GM12878 (cell line): Measurements from ENCODE around the gene CCDC51. TPM values are rescaled to one million over a fixed set of nuclear protein-coding genes. Genes with fewer than 3 reads are reported as not detected.

Experiments used
- ATF7 ChIP-seq: fragments of 450-650 bp; IDR thresholded peaks from 2 replicates; pipeline ENCODE4 v1.6.1; 2016; ENCODE audit warnings: low read depth, mild to moderate bottlenecking
- BCLAF1 ChIP-seq: fragments of 450-650 bp; IDR thresholded peaks from 2 replicates; pipeline ENCODE4 v1.6.1; 2017; ENCODE audit warnings: antibody characterized with exemption, mild to moderate bottlenecking, moderate library complexity
- BHLHE40 ChIP-seq, 2 experiments: fragments of 450-650 bp in 1 of 2; IDR thresholded peaks; 2 replicates each; pipeline ENCODE4 v1.6.1; 2011 to 2017; ENCODE audit warnings: low read depth in 2 of 2, borderline replicate concordance in 1 of 2, improper control_type of control experiment in 1 of 2, low read length in 1 of 2, mild to moderate bottlenecking in 1 of 2
- CBX5 ChIP-seq: sonication (generic); IDR thresholded peaks from 2 replicates; pipeline ENCODE4 v1.6.1; 2016; ENCODE audit warnings: low read depth, moderate library complexity, mild to moderate bottlenecking, inconsistent platforms
- RBBP5 ChIP-seq: fragments of 200-600 bp; sonication (generic); conservative IDR thresholded peaks from 2 replicates; pipeline ENCODE4 v1.6.1; 2016
- RUNX3 ChIP-seq: IDR thresholded peaks from 2 replicates; pipeline ENCODE4 v1.6.1; 2012; ENCODE audit warnings: low read length, inconsistent platforms
- WRNIP1 ChIP-seq: IDR thresholded peaks from 2 replicates; pipeline ENCODE4 v1.6.1; 2011; ENCODE audit warnings: low read depth, low read length, improper control_type of control experiment, borderline replicate concordance
- ZNF384 ChIP-seq: IDR thresholded peaks from 2 replicates; pipeline ENCODE4 v1.6.1; 2012; ENCODE audit warnings: low read depth, mild to moderate bottlenecking, low read length, improper control_type of control experiment, borderline replicate concordance
- ZSCAN29 ChIP-seq: fragments of 450-650 bp; IDR thresholded peaks from 2 replicates; pipeline ENCODE4 v1.6.1; 2017; ENCODE audit warnings: mild to moderate bottlenecking, moderate library complexity
- polyA plus RNA-seq, 11 experiments: library from polyadenylated mRNA; depleted of rRNA in 4 of 11; unstranded in 6 of 11; stranded (reverse) in 5 of 11; fragments of >200 nt; fragmentation: Nextera tagmentation in 4 of 11; fragmentation: Illumina TruSeq in 1 of 11; extraction: Ambion mirVana in 4 of 11; extraction: Trizol in 1 of 11; gene quantifications; 1 replicate in 1 of 11; 2 replicates in 10 of 11; pipeline versions ENCODE4 v1.2.1 to v1.2.3, GENCODE V29; 2011 to 2016; ENCODE audit warnings: inconsistent platforms in 2 of 11, missing spikeins in 2 of 11, low read depth in 1 of 11
- total RNA-seq, 4 experiments: library from RNA; depleted of rRNA in 3 of 4; stranded (reverse); fragments of >200 nt in 3 of 4; fragmentation: Illumina TruSeq in 1 of 4; extraction: Trizol in 1 of 4; gene quantifications; 2 replicates each; pipeline versions ENCODE4 v1.2.1 to v1.2.3, GENCODE V29; 2013 to 2021
- TF ChIP-seq, protein P1 (sequence below): IDR thresholded peaks from 2 replicates; pipeline ENCODE4 v1.6.1; 2012; ENCODE audit warnings: improper control_type of control experiment, low read depth, low read length; ENCODE audit not compliant: insufficient replicate concordance
- TF ChIP-seq, protein P2 (sequence below): IDR thresholded peaks from 2 replicates; pipeline ENCODE4 v1.6.1; 2012; ENCODE audit warnings: low read depth, low read length, improper control_type of control experiment

Gene CCDC51
- total and polyA plus RNA-seq, 10 of the 15 experiments (the other 5 are each of a cell fraction or from before 2014, with no cell fraction given) = 10.6 to 54.9 (median 28.5) TPM

DNA sequence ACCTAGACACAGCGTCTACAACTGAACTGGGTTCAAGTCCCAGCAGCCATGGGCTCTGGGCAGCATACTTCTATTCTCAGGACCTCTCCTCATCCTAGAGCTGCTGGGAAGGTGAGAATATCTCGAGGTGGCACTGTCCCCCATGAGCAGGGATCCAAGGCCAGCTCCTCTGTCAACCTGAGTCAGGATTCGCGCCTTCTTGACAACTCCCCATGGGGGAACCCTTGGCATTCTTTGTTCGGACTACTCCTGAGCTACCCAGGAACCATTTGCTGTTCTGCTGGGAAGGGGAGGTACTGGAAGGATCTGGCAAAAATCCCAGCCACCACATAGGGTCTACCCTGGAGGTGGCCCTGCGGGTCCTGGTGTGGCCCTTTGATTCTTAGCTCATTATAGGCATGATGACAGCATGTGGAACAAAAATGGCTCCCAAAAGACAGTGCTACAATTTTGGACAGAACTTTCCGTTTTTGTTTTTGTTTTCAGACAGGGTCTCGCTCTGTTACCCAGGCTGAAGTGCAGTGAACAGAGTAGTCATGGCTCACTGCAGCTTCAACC lies 32.3 kb downstream of the CCDC51 start (continued):
- TF ChIP-seq, protein P1, sequence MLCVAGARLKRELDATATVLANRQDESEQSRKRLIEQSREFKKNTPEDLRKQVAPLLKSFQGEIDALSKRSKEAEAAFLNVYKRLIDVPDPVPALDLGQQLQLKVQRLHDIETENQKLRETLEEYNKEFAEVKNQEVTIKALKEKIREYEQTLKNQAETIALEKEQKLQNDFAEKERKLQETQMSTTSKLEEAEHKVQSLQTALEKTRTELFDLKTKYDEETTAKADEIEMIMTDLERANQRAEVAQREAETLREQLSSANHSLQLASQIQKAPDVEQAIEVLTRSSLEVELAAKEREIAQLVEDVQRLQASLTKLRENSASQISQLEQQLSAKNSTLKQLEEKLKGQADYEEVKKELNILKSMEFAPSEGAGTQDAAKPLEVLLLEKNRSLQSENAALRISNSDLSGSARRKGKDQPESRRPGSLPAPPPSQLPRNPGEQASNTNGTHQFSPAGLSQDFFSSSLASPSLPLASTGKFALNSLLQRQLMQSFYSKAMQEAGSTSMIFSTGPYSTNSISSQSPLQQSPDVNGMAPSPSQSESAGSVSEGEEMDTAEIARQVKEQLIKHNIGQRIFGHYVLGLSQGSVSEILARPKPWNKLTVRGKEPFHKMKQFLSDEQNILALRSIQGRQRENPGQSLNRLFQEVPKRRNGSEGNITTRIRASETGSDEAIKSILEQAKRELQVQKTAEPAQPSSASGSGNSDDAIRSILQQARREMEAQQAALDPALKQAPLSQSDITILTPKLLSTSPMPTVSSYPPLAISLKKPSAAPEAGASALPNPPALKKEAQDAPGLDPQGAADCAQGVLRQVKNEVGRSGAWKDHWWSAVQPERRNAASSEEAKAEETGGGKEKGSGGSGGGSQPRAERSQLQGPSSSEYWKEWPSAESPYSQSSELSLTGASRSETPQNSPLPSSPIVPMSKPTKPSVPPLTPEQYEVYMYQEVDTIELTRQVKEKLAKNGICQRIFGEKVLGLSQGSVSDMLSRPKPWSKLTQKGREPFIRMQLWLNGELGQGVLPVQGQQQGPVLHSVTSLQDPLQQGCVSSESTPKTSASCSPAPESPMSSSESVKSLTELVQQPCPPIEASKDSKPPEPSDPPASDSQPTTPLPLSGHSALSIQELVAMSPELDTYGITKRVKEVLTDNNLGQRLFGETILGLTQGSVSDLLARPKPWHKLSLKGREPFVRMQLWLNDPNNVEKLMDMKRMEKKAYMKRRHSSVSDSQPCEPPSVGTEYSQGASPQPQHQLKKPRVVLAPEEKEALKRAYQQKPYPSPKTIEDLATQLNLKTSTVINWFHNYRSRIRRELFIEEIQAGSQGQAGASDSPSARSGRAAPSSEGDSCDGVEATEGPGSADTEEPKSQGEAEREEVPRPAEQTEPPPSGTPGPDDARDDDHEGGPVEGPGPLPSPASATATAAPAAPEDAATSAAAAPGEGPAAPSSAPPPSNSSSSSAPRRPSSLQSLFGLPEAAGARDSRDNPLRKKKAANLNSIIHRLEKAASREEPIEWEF = no peak
- TF ChIP-seq ATF7 = no peak
- no peak for TF ChIP-seq RBBP5
- no peak for TF ChIP-seq BHLHE40 (IDR thresholded peaks at IDR 0.05; ENCODE audit: borderline replicate concordance in 1 of 2, low read depth in 2 of 2, low read length in 1 of 2)
- TF ChIP-seq WRNIP1 = no peak
- TF ChIP-seq, protein P2, sequence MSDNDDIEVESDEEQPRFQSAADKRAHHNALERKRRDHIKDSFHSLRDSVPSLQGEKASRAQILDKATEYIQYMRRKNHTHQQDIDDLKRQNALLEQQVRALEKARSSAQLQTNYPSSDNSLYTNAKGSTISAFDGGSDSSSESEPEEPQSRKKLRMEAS = no peak
- no peak for TF ChIP-seq BCLAF1
- no peak for TF ChIP-seq RUNX3
- no peak for TF ChIP-seq ZSCAN29
- TF ChIP-seq ZNF384 = no peak
- TF ChIP-seq CBX5 = no peak
